Endothelial cell of umbilical vein (primary cell): ENCODE data around the gene SELPLG. TPM values are rescaled to one million over a fixed set of nuclear protein-coding genes. Genes with fewer than 3 reads are reported as not detected.

ENCODE experiments used
- BruUV-seq: library from RNA; stranded (reverse); fragments of 400-500 nt; replicated peaks from 2 replicates; lab custom pipeline; 2021; lab: Mats Ljungman, UMichigan
- CTCF ChIA-PET: fragments of 300-600, 350-600 bp; sonication (Branson Sonifier 250); formaldehyde crosslinking; loops from one replicate; lab custom pipeline; 2021; ENCODE audit warnings: antibody characterized with exemption, inconsistent platforms; lab: Charles Lee
- POLR2A ChIA-PET: fragments of 300-600, 350-600 bp; sonication (Branson Sonifier 250); formaldehyde crosslinking; loops from one replicate; lab custom pipeline; 2021; ENCODE audit warnings: antibody characterized with exemption, inconsistent platforms; lab: Charles Lee
- DNase-seq: peaks from one replicate; pipeline ENCODE4 v3.0.0-alpha.2; 2011; ENCODE audit warnings: low read depth, low spot score
- FAIRE-seq: peaks from 2 replicates; lab custom pipeline; 2011; peaks lifted over from hg19 to GRCh38; lab: Jason Lieb, UNC
- H2AFZ ChIP-seq: 2 replicates; pipeline ENCODE4 v1.6.0; 2012; ENCODE audit warnings: low read depth, low read length, control low read depth, inconsistent platforms
- H3K27ac ChIP-seq: 2 replicates; pipeline ENCODE4 v1.5.1; 2011; ENCODE audit warnings: low read depth, mild to moderate bottlenecking, control low read depth, low read length, moderate library complexity; ENCODE audit not compliant: insufficient read depth
- H3K27me3 ChIP-seq, 2 experiments: 2 replicates each; pipeline versions ENCODE4 v1.6.0 to v1.6.1; 2011; ENCODE audit warnings: low read length in 2 of 2, mixed read lengths in 1 of 2; ENCODE audit not compliant: control insufficient read depth in 2 of 2, insufficient read depth in 2 of 2
- H3K36me3 ChIP-seq, 2 experiments: 2 replicates in 1 of 2; 3 replicates in 1 of 2; pipeline ENCODE4 v1.5.1; 2011; ENCODE audit warnings: low read length in 2 of 2, mild to moderate bottlenecking in 1 of 2, moderate library complexity in 1 of 2; ENCODE audit not compliant: control insufficient read depth in 2 of 2, insufficient read depth in 2 of 2; ENCODE audit errors: extremely low read depth in 1 of 2
- H3K4me1 ChIP-seq: 3 replicates; pipeline ENCODE4 v1.5.1; 2011; ENCODE audit warnings: mild to moderate bottlenecking, low read length; ENCODE audit not compliant: control insufficient read depth, insufficient read depth; ENCODE audit errors: extremely low read depth
- H3K4me2 ChIP-seq: 2 replicates; pipeline ENCODE4 v1.6.1; 2011; ENCODE audit warnings: low read length, control low read depth, mixed read lengths; ENCODE audit not compliant: insufficient read depth
- H3K4me3 ChIP-seq, 3 experiments: fragments of 200-600 bp in 1 of 3; sonication (generic), shearing (Covaris generic) in 1 of 3; replicated peaks in 1 of 3; 2 replicates each; pipeline ENCODE4 v1.5.1; 2011 to 2016; ENCODE audit warnings: control low read depth in 3 of 3, low read length in 3 of 3, mild to moderate bottlenecking in 2 of 3, inconsistent platforms in 1 of 3, low read depth in 1 of 3, moderate library complexity in 1 of 3; ENCODE audit not compliant: insufficient read depth in 1 of 3
- H3K79me2 ChIP-seq: 2 replicates; pipeline ENCODE4 v1.6.0; 2012; ENCODE audit warnings: low read length, inconsistent platforms; ENCODE audit not compliant: control insufficient read depth, insufficient read depth
- H3K9ac ChIP-seq: replicated peaks from 2 replicates; pipeline ENCODE3; 2011; ENCODE audit warnings: low read length, control low read depth; ENCODE audit not compliant: insufficient read depth; ENCODE audit errors: extremely low read depth
- H3K9me1 ChIP-seq: replicated peaks from 3 replicates; pipeline ENCODE4 v1.6.0; 2011; ENCODE audit warnings: mild to moderate bottlenecking, low read length; ENCODE audit not compliant: control insufficient read depth, insufficient read depth; ENCODE audit errors: extremely low read depth
- H3K9me3 ChIP-seq: replicated peaks from 2 replicates; pipeline ENCODE4 v1.5.1; 2012; ENCODE audit warnings: low read length, inconsistent platforms; ENCODE audit not compliant: control insufficient read depth, insufficient read depth
- H4K20me1 ChIP-seq: replicated peaks from 2 replicates; pipeline ENCODE3; 2011; ENCODE audit warnings: mild to moderate bottlenecking, low read length; ENCODE audit not compliant: control insufficient read depth, insufficient read depth; ENCODE audit errors: extremely low read depth
- EZH2 ChIP-seq: IDR thresholded peaks from 2 replicates; pipeline ENCODE4 v1.6.1; 2012; ENCODE audit warnings: borderline replicate concordance, low read depth, mild to moderate bottlenecking, moderate library complexity, low read length, inconsistent platforms; ENCODE audit not compliant: severe bottlenecking
- FOS ChIP-seq: IDR thresholded peaks from 2 replicates; pipeline ENCODE4 v1.6.1; 2011; ENCODE audit warnings: mild to moderate bottlenecking, low read length, moderate library complexity, borderline replicate concordance; ENCODE audit not compliant: insufficient read depth
- GATA2 ChIP-seq: IDR thresholded peaks from 2 replicates; pipeline ENCODE4 v1.7.0; 2011; ENCODE audit warnings: low read depth, mild to moderate bottlenecking, moderate library complexity, mixed read lengths, low read length; ENCODE audit not compliant: insufficient read length, insufficient read depth
- JUN ChIP-seq: IDR thresholded peaks from 2 replicates; pipeline ENCODE4 v1.6.1; 2011; ENCODE audit warnings: borderline replicate concordance, low read depth; ENCODE audit not compliant: insufficient read length, insufficient read depth
- MYC ChIP-seq: IDR thresholded peaks from one replicate; pipeline ENCODE4 v1.6.1; 2011; ENCODE audit warnings: mild to moderate bottlenecking, low read depth, low read length
- POLR2A ChIP-seq: IDR thresholded peaks from 2 replicates; pipeline ENCODE4 v1.6.1; 2012; ENCODE audit warnings: low read depth, mild to moderate bottlenecking, control low read depth, low read length
- POLR2AphosphoS5 ChIP-seq: IDR thresholded peaks from 2 replicates; pipeline ENCODE4 v1.6.1; 2012; ENCODE audit warnings: low read depth, mild to moderate bottlenecking, control low read depth, low read length, moderate library complexity; ENCODE audit not compliant: insufficient read depth
- dilution Hi-C: fragments of 300-500 bp; cut with MboI; formaldehyde crosslinking; loops from one replicate; pipeline ENCODE4 v1.15.0; 2019; ENCODE audit warnings: low sequenced_read_pairs; ENCODE audit not compliant: extremely low pct_ligation_motif_present
- intact Hi-C: fragments of 100-400 bp; cut with micrococcal nuclease; formaldehyde crosslinking; loops from one replicate; pipeline ENCODE4 v1.10.0; 2022
- polyA plus RNA-seq, 4 experiments: library from polyadenylated mRNA; depleted of rRNA in 3 of 4; stranded (reverse) in 3 of 4; unstranded in 1 of 4; fragments of >200 nt; gene quantifications; 2 replicates each; pipeline versions ENCODE4 v1.2.1 to v1.2.3, GENCODE V29; 2011 to 2012; ENCODE audit warnings: missing spikeins in 1 of 4
- total RNA-seq: library from RNA; stranded (reverse); gene quantifications from 2 replicates; pipeline ENCODE4 v1.2.3, GENCODE V29; 2021
- TF ChIP-seq, protein P1 (sequence below): IDR thresholded peaks from 2 replicates; pipeline ENCODE4 v1.6.1; 2011; ENCODE audit not compliant: insufficient read depth, insufficient read length
- TF ChIP-seq, protein P2 (sequence below), 2 donors: IDR thresholded peaks; 1 replicate in 1 of 2; 2 replicates in 1 of 2; pipeline ENCODE4 v1.5.1; 2011; ENCODE audit warnings: low read length in 2 of 2, mild to moderate bottlenecking in 2 of 2, moderate library complexity in 2 of 2, control low read depth in 1 of 2, inconsistent platforms in 1 of 2, low read depth in 1 of 2; ENCODE audit not compliant: insufficient read depth in 1 of 2; ENCODE audit errors: extremely low read depth in 1 of 2

Gene SELPLG
- total and polyA plus RNA-seq, 2 donors (not counting 3 experiments of a cell fraction or from before 2014, with no cell fraction given), result 1.0 to 1.2 TPM

DNA sequence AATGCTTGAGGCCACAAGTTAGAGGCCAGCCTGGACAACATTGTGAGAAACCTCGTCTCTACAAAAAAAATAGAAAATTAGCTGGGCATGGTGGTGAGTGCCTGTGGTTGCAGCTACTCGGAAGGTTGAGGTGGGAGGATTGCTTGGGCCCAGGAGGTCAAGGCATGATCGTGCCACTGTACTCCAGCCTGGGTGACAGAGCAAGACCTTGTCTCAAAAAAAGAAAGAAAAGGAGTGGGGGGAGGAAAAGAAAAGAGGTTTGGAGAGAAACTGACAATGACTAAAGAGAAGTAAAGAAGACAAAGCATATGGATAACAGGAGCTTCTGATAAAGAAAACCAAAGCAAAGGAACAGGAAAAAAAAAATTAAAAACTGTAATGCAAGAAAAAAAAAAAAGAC, 37.4 kb upstream of the SELPLG start:
- Histone ChIP-seq H3K9ac (no peak overlapping the region), H3K27ac (no peak overlapping the region), H3K4me2 (no peak overlapping the region), H3K36me3 (peaks cover 0 to 7% of the 10 kb centered on the region in 2 experiments), H3K4me3 (no peak overlapping the region), H2AFZ (no peak overlapping the region), H4K20me1 (no peaks in the 10 kb centered on the region), H3K4me1 (peaks cover 7% of the 10 kb centered on the region), H3K27me3 (no peaks in the 10 kb centered on the region), H3K9me3 (no peaks in the 10 kb centered on the region), H3K9me1 (no peaks in the 10 kb centered on the region), H3K79me2 (peaks cover 79% of the 10 kb centered on the region)
- POLR2A ChIA-PET, result interaction anchor here (0.6 kb wide), 1 partner anchor 12 kb away, joined by 4 read pairs; no protein-coding TSS in a partner anchor
- CTCF ChIA-PET, result interaction anchor here (0.6 to 1.6 kb wide), 2 partner anchors 14 to 132 kb away, joined by 3 read pairs; no protein-coding TSS in a partner anchor
- DNase-seq (no peak), FAIRE-seq (no peak)
- TF ChIP-seq, protein P1, sequence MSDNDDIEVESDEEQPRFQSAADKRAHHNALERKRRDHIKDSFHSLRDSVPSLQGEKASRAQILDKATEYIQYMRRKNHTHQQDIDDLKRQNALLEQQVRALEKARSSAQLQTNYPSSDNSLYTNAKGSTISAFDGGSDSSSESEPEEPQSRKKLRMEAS, result no peak
- no peak for TF ChIP-seq GATA2
- no peak for TF ChIP-seq POLR2A
- no peak for TF ChIP-seq FOS
- no peak for TF ChIP-seq POLR2AphosphoS5
- TF ChIP-seq, protein P2, sequence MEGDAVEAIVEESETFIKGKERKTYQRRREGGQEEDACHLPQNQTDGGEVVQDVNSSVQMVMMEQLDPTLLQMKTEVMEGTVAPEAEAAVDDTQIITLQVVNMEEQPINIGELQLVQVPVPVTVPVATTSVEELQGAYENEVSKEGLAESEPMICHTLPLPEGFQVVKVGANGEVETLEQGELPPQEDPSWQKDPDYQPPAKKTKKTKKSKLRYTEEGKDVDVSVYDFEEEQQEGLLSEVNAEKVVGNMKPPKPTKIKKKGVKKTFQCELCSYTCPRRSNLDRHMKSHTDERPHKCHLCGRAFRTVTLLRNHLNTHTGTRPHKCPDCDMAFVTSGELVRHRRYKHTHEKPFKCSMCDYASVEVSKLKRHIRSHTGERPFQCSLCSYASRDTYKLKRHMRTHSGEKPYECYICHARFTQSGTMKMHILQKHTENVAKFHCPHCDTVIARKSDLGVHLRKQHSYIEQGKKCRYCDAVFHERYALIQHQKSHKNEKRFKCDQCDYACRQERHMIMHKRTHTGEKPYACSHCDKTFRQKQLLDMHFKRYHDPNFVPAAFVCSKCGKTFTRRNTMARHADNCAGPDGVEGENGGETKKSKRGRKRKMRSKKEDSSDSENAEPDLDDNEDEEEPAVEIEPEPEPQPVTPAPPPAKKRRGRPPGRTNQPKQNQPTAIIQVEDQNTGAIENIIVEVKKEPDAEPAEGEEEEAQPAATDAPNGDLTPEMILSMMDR (IDR thresholded peaks at IDR 0.05; ENCODE audit: extremely low read depth in 1 of 2, insufficient read depth in 1 of 2, low read depth in 1 of 2, low read length in 2 of 2), result no peak
- no peak for TF ChIP-seq MYC
- no peak for TF ChIP-seq JUN
- TF ChIP-seq EZH2, result no peak
- dilution Hi-C loops (loop anchor here (25.0 kb wide), 1 partner anchor 166 kb away; no protein-coding TSS in a partner anchor), intact Hi-C loops (no loop called here)
- no TSS peak for BruUV-seq
